WTC11 (cell line): ENCODE measurements around the gene ALG6. TPM values are rescaled to one million over a fixed set of nuclear protein-coding genes. Genes with fewer than 3 reads are reported as not detected.

ENCODE experiments used
- ATAC-seq: fragments of 200-7000 bp; cut with Tn5 transposase; 2 replicates; pipeline ENCODE4 v1.10.0; 2021; ENCODE audit warnings: mild to moderate bottlenecking, moderate library complexity
- CTCF ChIA-PET: fragments of 300-600 bp; sonication (Branson Sonifier 250); formaldehyde crosslinking; loops from one replicate; lab custom pipeline; 2021; ENCODE audit warnings: antibody characterized with exemption; lab: Charles Lee
- POLR2A ChIA-PET: fragments of 350-600 bp; sonication (Branson Sonifier 250); formaldehyde crosslinking; loops from one replicate; lab custom pipeline; 2021; ENCODE audit warnings: antibody characterized with exemption; lab: Charles Lee
- DNase-seq: peaks from one replicate; pipeline ENCODE4 v3.0.0; 2021; ENCODE audit warnings: low spot score
- H3K27ac Mint-ChIP-seq: 2 replicates; pipeline ENCODE4 v1.8.0; 2021; ENCODE audit warnings: mixed read lengths
- H3K27me3 Mint-ChIP-seq: 2 replicates; pipeline ENCODE4 v1.8.0; 2021; ENCODE audit warnings: low read depth, mild to moderate bottlenecking, moderate library complexity, mixed read lengths
- H3K36me3 Mint-ChIP-seq: 2 replicates; pipeline ENCODE4 v1.8.0; 2021; ENCODE audit warnings: mixed read lengths
- H3K4me1 Mint-ChIP-seq: 2 replicates; pipeline ENCODE4 v1.8.0; 2022; ENCODE audit warnings: mixed read lengths
- H3K4me3 Mint-ChIP-seq: 2 replicates; pipeline ENCODE4 v1.8.0; 2021; ENCODE audit warnings: mild to moderate bottlenecking, moderate library complexity, mixed read lengths
- H3K9me3 Mint-ChIP-seq: 2 replicates; pipeline ENCODE4 v1.8.0; 2021; ENCODE audit warnings: mixed read lengths
- AFF4 ChIP-seq: sonication (generic); formaldehyde crosslinking; IDR thresholded peaks from 2 replicates; pipeline ENCODE4 v1.8.1; 2023; ENCODE audit warnings: mild to moderate bottlenecking, missing genetic modification reagents, borderline replicate concordance
- ARID4B ChIP-seq: sonication (generic); formaldehyde crosslinking; IDR thresholded peaks from 2 replicates; pipeline ENCODE4 v1.8.0; 2023; ENCODE audit warnings: missing genetic modification reagents, mild to moderate bottlenecking, borderline replicate concordance
- CBFB ChIP-seq: sonication (generic); formaldehyde crosslinking; IDR thresholded peaks from 2 replicates; pipeline ENCODE4 v1.8.1; 2022; ENCODE audit warnings: mild to moderate bottlenecking, low read depth, missing genetic modification reagents
- CDX4 ChIP-seq: fragments of 250-450 bp; sonication (Bioruptor Pico); IDR thresholded peaks from 2 replicates; pipeline ENCODE4 v1.9.0; 2021; ENCODE audit warnings: moderate library complexity, mild to moderate bottlenecking, inconsistent platforms, borderline replicate concordance
- CREM ChIP-seq: sonication (generic); formaldehyde crosslinking; IDR thresholded peaks from 2 replicates; pipeline ENCODE4 v1.8.1; 2022; ENCODE audit warnings: mild to moderate bottlenecking, missing genetic modification reagents, moderate library complexity
- FOXK1 ChIP-seq: sonication (generic); formaldehyde crosslinking; IDR thresholded peaks from 2 replicates; pipeline ENCODE4 v1.8.0; 2022; ENCODE audit warnings: mild to moderate bottlenecking, moderate library complexity, missing genetic modification reagents
- MXD4 ChIP-seq: fragments of 250-450 bp; sonication (Bioruptor Pico); IDR thresholded peaks from 2 replicates; pipeline ENCODE4 v1.8.0; 2021; ENCODE audit warnings: mild to moderate bottlenecking, moderate library complexity, borderline replicate concordance
- NFYB ChIP-seq: sonication (generic); formaldehyde crosslinking; conservative IDR thresholded peaks from 2 replicates; pipeline ENCODE4 v1.8.0; 2022; ENCODE audit warnings: low read depth, missing genetic modification reagents
- OVOL2 ChIP-seq: fragments of 250-450 bp; sonication (Bioruptor Pico); IDR thresholded peaks from 2 replicates; pipeline ENCODE4 v1.9.0; 2021; ENCODE audit warnings: mild to moderate bottlenecking, borderline replicate concordance
- RELA ChIP-seq: sonication (generic); formaldehyde crosslinking; IDR thresholded peaks from 2 replicates; pipeline ENCODE4 v1.8.1; 2022; ENCODE audit warnings: missing genetic modification reagents, mild to moderate bottlenecking, borderline replicate concordance
- STAT6 ChIP-seq: sonication (generic); formaldehyde crosslinking; conservative IDR thresholded peaks from 2 replicates; pipeline ENCODE4 v1.8.1; 2023; ENCODE audit warnings: mild to moderate bottlenecking, low read depth, missing genetic modification reagents, moderate library complexity
- TCF7 ChIP-seq: sonication (generic); formaldehyde crosslinking; IDR thresholded peaks from 2 replicates; pipeline ENCODE4 v1.8.0; 2022; ENCODE audit warnings: mild to moderate bottlenecking, low read depth, missing genetic modification reagents, moderate library complexity
- TEAD1 ChIP-seq: sonication (generic); formaldehyde crosslinking; IDR thresholded peaks from 2 replicates; pipeline ENCODE4 v1.8.0; 2022; ENCODE audit warnings: mild to moderate bottlenecking, missing genetic modification reagents
- ZBTB21 ChIP-seq: sonication (generic); formaldehyde crosslinking; IDR thresholded peaks from 2 replicates; pipeline ENCODE4 v1.8.1; 2023; ENCODE audit warnings: mild to moderate bottlenecking, missing genetic modification reagents, borderline replicate concordance
- ZBTB43 ChIP-seq: sonication (generic); formaldehyde crosslinking; IDR thresholded peaks from 2 replicates; pipeline ENCODE4 v1.8.1; 2023; ENCODE audit warnings: mild to moderate bottlenecking, missing genetic modification reagents
- ZNF396 ChIP-seq: fragments of 250-450 bp; sonication (Bioruptor Pico); IDR thresholded peaks from 2 replicates; pipeline ENCODE4 v1.8.0; 2021; ENCODE audit warnings: mild to moderate bottlenecking, moderate library complexity, borderline replicate concordance
- ZNF532 ChIP-seq: fragments of 250-450 bp; sonication (Bioruptor Pico); IDR thresholded peaks from 2 replicates; pipeline ENCODE4 v1.9.0; 2021; ENCODE audit warnings: mild to moderate bottlenecking, borderline replicate concordance
- total RNA-seq: library from RNA; stranded (reverse); gene quantifications from 3 replicates; pipeline ENCODE4 v1.2.3, GENCODE V29; 2021

ALG6 gene
- total RNA-seq, 1 experiment from 2014 or later: 17.6 TPM

- H3K36me3 Mint-ChIP-seq: no peaks in the 10 kb centered on the region
- POLR2A ChIA-PET: interaction anchor here (0.6 to 0.8 kb wide), 3 partner anchors 395 to 1467 kb away, joined by 3 to 10 read pairs (median 4); no protein-coding TSS in a partner anchor
- H3K4me3 Mint-ChIP-seq: peak within 1 kb of the TSS; percentile 94
- CTCF ChIA-PET: interaction anchor here (0.6 to 1.7 kb wide), 6 partner anchors 18 to 317 kb away, joined by 3 to 6 read pairs (median 4); no protein-coding TSS in a partner anchor
- peak; percentile 94 for DNase-seq
- H3K27ac Mint-ChIP-seq: peak within 1 kb of the TSS; percentile 97
- no peaks in the 10 kb centered on the region for H3K9me3 Mint-ChIP-seq
- peaks cover 56% of the 10 kb centered on the region for H3K4me1 Mint-ChIP-seq
- ATAC-seq: peak; percentile 13
- H3K27me3 Mint-ChIP-seq: peaks cover 52% of the 10 kb centered on the region
- TF ChIP-seq ZNF396 (CRISPR knock-in tag) (no peak), CBFB (no peak), ZBTB21 (CRISPR knock-in tag) (peak; percentile 66; the same call in 1 of the 2 replicates), FOXK1 (CRISPR knock-in tag) (peak; percentile 91), TCF7 (no peak), ARID4B (CRISPR knock-in tag) (no peak; the same call in 1 of the 2 replicates), MXD4 (CRISPR knock-in tag) (no peak), NFYB (CRISPR knock-in tag) (no peak), OVOL2 (CRISPR knock-in tag) (no peak), CREM (CRISPR knock-in tag) (peak; percentile 83; the same call in 1 of the 2 replicates), AFF4 (CRISPR knock-in tag) (no peak; the same call in 1 of the 2 replicates), RELA (no peak), STAT6 (CRISPR knock-in tag) (no peak), ZBTB43 (peak; percentile 11; the same call in 1 of the 2 replicates), ZNF532 (CRISPR knock-in tag) (no peak), TEAD1 (CRISPR knock-in tag) (peak; percentile 86), CDX4 (CRISPR knock-in tag) (no peak)
Measured at GRCh38 chr1:63322114-63322943, 45.1 kb upstream of the ALG6 start, which contains the start of gene FOXD3. FOXD3 (plus strand) TSS chr1:63322567; CDS start chr1:63323059, 492 bp downstream.
